Suprapubic skin (tissue), 4 donors: ENCODE results near the gene FER. TPM values are rescaled to one million over a fixed set of nuclear protein-coding genes. Genes with fewer than 3 reads are reported as not detected.

Source experiments
- DNase-seq, 2 donors: peaks; one replicate each; pipeline ENCODE4 v3.0.0-alpha.2; 2019; ENCODE audit warnings: low spot score in 2 of 2
- H3K27ac ChIP-seq: fragments of 200-600 bp; sonication (generic); one replicate; pipeline ENCODE4 v1.5.1; 2019
- H3K27me3 ChIP-seq: fragments of 200-600 bp; sonication (generic); one replicate; pipeline ENCODE4 v1.5.1; 2019
- H3K36me3 ChIP-seq: fragments of 200-600 bp; sonication (generic); one replicate; pipeline ENCODE4 v1.5.1; 2019
- H3K4me1 ChIP-seq: fragments of 200-600 bp; sonication (generic); one replicate; pipeline ENCODE4 v1.5.1; 2019
- H3K4me3 ChIP-seq: fragments of 200-600 bp; sonication (generic); one replicate; pipeline ENCODE4 v1.5.1; 2019; ENCODE audit warnings: mild to moderate bottlenecking
- H3K9me3 ChIP-seq: fragments of 200-600 bp; sonication (generic); one replicate; pipeline ENCODE4 v1.5.1; 2019
- EP300 ChIP-seq: sonication (generic); formaldehyde crosslinking; IDR thresholded peaks from one replicate; pipeline ENCODE4 v1.6.1; 2017; ENCODE audit warnings: antibody characterized with exemption
- POLR2A ChIP-seq, 2 donors: fragments of 450-650 bp; IDR thresholded peaks; one replicate each; pipeline ENCODE4 v1.6.1; 2017; ENCODE audit warnings: antibody characterized with exemption in 2 of 2, mild to moderate bottlenecking in 2 of 2, moderate library complexity in 2 of 2
- POLR2AphosphoS5 ChIP-seq, 3 donors: sonication (generic); formaldehyde crosslinking; IDR thresholded peaks; one replicate each; pipeline ENCODE4 v1.6.1; 2017; ENCODE audit warnings: antibody characterized with exemption in 3 of 3
- WGBS: methylation state at CpG from one replicate; pipeline ENCODE4 v1.1.5; 2018; 5-methylcytosine and 5-hydroxymethylcytosine counted together
- total RNA-seq, 4 donors: library from RNA; depleted of rRNA; stranded (reverse); fragments of >200 nt; gene quantifications; one replicate each; pipeline ENCODE4 v1.1.0, GENCODE V29; 2016
- TF ChIP-seq, protein P1 (sequence below), 2 donors: fragments of 200-600 bp in 1 of 2; fragments of 450-650 bp in 1 of 2; sonication (generic) in 1 of 2; IDR thresholded peaks; one replicate each; pipeline ENCODE4 v1.5.1; 2016 to 2019; ENCODE audit warnings: antibody characterized with exemption in 2 of 2, mild to moderate bottlenecking in 1 of 2, moderate library complexity in 1 of 2

Gene FER
- total RNA-seq, 4 donors from 2014 or later, result 16.1 to 29.9 (median 23.3) TPM

DNA sequence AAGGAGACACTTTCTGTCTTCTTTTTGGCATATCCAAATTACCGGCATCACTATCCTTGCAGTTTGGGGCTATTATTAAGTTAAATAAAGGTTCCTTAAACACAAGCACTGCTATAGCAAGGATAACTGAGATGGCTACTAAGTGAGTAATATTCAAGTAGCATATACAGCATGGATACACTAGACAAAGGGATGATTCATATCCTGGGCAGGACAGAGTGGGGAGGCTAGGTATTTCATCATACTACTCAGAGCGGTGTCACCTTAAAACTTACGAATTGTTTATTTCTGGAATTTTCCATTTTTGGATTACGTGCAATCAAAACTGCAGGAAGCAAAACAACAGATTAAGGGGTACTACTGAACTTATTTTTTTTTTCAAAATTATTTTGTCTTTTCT lies 54.1 kb downstream of the FER start:
- Histone ChIP-seq H3K9me3 (peaks cover 19% of the 10 kb centered on the region), H3K27me3 (no peaks in the 10 kb centered on the region), H3K4me1 (no peaks in the 10 kb centered on the region), H3K36me3 (peaks cover 7% of the 10 kb centered on the region), H3K27ac (no peak overlapping the region), H3K4me3 (no peak overlapping the region)
- WGBS, result 80% methylated on average over 4 of the region's 4 CpGs
- TF ChIP-seq POLR2AphosphoS5 (IDR thresholded peaks at IDR 0.05), result no peak
- no peak for TF ChIP-seq POLR2A (IDR thresholded peaks at IDR 0.05)
- TF ChIP-seq, protein P1, sequence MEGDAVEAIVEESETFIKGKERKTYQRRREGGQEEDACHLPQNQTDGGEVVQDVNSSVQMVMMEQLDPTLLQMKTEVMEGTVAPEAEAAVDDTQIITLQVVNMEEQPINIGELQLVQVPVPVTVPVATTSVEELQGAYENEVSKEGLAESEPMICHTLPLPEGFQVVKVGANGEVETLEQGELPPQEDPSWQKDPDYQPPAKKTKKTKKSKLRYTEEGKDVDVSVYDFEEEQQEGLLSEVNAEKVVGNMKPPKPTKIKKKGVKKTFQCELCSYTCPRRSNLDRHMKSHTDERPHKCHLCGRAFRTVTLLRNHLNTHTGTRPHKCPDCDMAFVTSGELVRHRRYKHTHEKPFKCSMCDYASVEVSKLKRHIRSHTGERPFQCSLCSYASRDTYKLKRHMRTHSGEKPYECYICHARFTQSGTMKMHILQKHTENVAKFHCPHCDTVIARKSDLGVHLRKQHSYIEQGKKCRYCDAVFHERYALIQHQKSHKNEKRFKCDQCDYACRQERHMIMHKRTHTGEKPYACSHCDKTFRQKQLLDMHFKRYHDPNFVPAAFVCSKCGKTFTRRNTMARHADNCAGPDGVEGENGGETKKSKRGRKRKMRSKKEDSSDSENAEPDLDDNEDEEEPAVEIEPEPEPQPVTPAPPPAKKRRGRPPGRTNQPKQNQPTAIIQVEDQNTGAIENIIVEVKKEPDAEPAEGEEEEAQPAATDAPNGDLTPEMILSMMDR (IDR thresholded peaks at IDR 0.05), result no peak
- TF ChIP-seq EP300, result no peak
- no peak for DNase-seq

- peaks cover under 1% of the 10 kb centered on the region for H3K36me3 ChIP-seq
- H3K27me3 ChIP-seq, result no peaks in the 10 kb centered on the region
- H3K4me1 ChIP-seq, result peaks cover 14% of the 10 kb centered on the region
- no peak overlapping the region for H3K27ac ChIP-seq
- peaks cover 1% of the 10 kb centered on the region for H3K9me3 ChIP-seq
- no peak for DNase-seq
- WGBS, result 72% methylated on average over 3 of the region's 3 CpGs
- no peak overlapping the region for H3K4me3 ChIP-seq
- TF ChIP-seq EP300 (no peak), POLR2AphosphoS5 (IDR thresholded peaks at IDR 0.05) (no peak), POLR2A (IDR thresholded peaks at IDR 0.05) (no peak)
- TF ChIP-seq, protein P1 (IDR thresholded peaks at IDR 0.05), result no peak
Observed at GRCh38 chr5:108810717-108811116, 63.0 kb downstream of the FER start.

GRCh38 chr5:108813673-108814072 lies 66.0 kb downstream of the FER start:
- H3K4me1 ChIP-seq, result peaks cover 14% of the 10 kb centered on the region
- H3K36me3 ChIP-seq, result no peaks in the 10 kb centered on the region
- no peak for DNase-seq
- no peaks in the 10 kb centered on the region for H3K27me3 ChIP-seq
- WGBS, result 43% methylated on average over 3 of the region's 3 CpGs
- no peaks in the 10 kb centered on the region for H3K9me3 ChIP-seq
- H3K27ac ChIP-seq, result no peak overlapping the region
- no peak overlapping the region for H3K4me3 ChIP-seq
- TF ChIP-seq, protein P1 (IDR thresholded peaks at IDR 0.05), result no peak
- no peak for TF ChIP-seq POLR2AphosphoS5 (IDR thresholded peaks at IDR 0.05)

GRCh38 chr5:108814551-108814950 lies 66.9 kb downstream of the FER start:
- TF ChIP-seq POLR2AphosphoS5 (IDR thresholded peaks at IDR 0.05) (no peak), POLR2A (IDR thresholded peaks at IDR 0.05) (no peak), EP300 (no peak)
- TF ChIP-seq, protein P1 (IDR thresholded peaks at IDR 0.05), result no peak
- no peak overlapping the region for H3K4me3 ChIP-seq
- no peaks in the 10 kb centered on the region for H3K9me3 ChIP-seq
- H3K27ac ChIP-seq, result no peak overlapping the region
- H3K4me1 ChIP-seq, result peaks cover 14% of the 10 kb centered on the region
- 46% methylated on average over 4 of the region's 4 CpGs for WGBS
- no peaks in the 10 kb centered on the region for H3K36me3 ChIP-seq
- no peak for DNase-seq
- H3K27me3 ChIP-seq, result no peaks in the 10 kb centered on the region

DNA sequence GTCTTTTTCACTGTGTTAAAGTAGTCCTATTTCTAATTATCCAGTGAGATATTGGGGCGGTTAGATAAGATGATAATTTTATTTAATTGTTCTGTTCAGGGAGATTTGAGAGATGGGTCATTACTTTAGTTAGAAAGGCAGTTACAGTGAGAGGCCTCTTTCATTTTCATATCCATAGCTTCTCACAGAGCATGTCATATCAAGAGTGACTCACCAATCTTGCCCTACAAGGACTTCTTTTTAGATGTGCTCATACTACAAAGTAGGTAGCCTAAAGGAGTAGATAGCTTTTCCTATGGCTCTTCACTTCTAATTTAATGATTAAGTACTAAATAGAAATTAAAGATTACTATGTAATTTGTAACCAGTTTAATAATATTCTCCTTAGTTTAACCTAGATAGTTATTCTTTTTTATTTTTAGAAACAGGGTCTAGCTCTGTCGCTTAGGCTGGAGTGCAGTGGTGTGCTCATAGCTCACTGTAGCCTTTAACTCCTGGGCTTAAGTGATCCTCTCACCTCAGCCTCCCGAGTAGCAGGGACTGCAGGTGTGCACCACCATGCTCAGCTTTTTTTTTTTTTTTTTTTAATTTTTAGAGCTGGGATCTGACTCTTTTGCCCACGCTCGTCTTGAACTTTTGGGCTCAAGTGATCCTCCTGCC lies 71.0 kb downstream of the FER start:
- no peak for DNase-seq
- Histone ChIP-seq H3K27ac (no peak overlapping the region), H3K36me3 (no peaks in the 10 kb centered on the region), H3K9me3 (no peaks in the 10 kb centered on the region), H3K4me3 (no peak overlapping the region), H3K4me1 (peaks cover 13% of the 10 kb centered on the region), H3K27me3 (no peaks in the 10 kb centered on the region)
- TF ChIP-seq POLR2AphosphoS5 (IDR thresholded peaks at IDR 0.05) (no peak), POLR2A (IDR thresholded peaks at IDR 0.05) (no peak), EP300 (no peak)
- TF ChIP-seq, protein P1 (IDR thresholded peaks at IDR 0.05), result no peak
- 94% methylated on average over 5 of the region's 5 CpGs for WGBS
